ENCODE results near the gene SOX10.
A peak's percentile ranks its signal among the peaks of the same experiment; 100 is the strongest.

Gene SOX10

DNA sequence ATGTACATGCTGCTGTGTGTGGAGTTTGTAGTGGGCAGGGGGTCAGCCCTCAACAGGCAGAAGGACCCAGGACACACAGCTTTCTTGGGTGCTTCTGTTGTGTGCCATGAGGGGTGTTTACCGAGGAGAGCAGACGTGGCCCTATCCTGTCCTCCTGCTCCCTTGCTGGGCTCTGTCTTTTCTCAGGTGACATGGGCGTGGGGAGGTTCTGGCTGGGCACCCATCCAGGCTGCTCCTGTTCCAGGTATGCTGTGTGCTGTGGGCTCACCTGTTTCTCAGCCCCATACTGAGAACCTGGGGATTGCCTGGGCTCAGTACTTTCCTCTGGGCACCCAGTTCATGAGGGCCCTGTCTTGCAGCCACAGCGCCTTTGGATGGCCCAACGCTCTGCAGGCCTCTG lies 55.0 kb downstream of the SOX10 start:
- no peak for DNase-seq

DNA sequence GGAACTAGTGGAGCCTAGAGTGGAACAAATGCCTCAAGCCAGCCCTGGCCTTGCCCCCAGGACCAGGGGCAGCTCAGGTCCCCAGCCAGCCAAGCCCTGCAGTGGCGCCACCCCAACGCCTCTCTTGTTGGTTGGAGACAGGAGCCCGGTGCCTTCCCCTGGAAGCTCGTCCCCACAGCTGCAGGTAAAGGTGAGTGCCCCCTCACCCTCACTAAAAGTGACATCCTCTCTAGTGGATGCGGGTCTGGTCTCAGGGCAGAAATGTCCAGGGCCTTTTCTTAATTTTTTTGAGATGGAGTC lies 56.8 kb downstream of the SOX10 start:
- DNase-seq: no peak

DNA sequence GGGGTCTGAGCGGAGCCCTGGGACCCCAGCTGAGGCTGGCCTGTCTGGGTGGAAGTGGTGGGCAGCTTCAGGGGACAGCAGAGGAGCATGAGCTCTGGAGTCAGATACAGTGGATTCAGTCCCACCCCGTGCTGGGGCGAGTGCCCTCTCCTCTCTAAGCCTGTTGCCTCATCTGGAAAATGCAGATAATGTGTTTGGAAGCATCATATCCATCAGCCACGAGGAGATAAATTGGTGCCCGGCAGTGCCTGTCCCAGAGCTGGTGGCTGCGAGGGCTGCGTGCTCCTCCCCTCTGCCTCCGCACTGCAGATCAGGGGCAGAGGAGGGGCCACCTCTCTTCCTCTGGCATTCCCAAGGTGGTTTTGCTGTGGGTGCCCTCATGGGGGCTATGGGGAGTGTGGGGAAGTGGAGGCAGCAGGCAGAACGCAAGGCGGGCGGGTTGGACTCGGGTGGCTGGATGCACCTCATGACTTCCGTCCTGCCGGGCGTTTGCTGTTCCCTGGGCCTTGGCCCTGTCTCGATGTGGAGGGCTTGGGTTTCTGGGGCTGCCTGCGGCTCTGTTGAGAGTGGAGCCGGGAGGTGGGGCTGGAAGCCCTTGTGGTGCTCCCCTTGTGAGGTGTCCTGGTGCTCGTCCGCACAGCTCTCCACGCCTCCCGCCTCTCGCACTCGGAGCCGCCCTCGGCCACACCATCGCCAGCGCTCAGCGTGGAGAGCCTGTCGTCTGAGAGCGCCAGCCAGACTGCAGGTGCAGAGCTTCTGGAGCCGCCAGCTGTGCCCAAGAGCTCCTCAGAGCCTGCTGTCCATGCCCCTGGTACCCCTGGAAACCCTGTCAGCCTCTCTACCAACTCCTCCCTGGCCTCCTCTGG lies 57.4 kb downstream of the SOX10 start:
- peak; percentile 59 for DNase-seq

DNA sequence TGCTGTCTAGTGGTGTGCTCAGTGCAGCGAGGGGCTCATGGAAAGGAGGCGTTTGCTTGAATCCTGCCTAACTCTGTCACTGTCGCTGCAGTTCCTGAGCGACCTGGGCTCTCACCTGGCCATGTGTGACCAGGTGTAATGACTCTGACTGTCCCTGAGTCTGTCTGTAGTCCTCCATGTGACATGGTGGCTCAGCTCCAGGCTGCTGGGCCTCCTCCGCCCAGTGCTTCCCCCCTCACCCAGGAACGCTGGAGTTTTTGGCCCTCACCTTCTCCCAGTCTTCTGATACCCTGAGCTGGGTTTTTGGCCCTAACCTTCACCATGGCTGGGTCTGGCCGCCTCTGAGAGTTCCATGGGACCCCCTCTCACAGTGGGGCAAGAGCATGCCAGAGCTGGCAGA lies 58.0 kb downstream of the SOX10 start:
- no peak for DNase-seq

DNA sequence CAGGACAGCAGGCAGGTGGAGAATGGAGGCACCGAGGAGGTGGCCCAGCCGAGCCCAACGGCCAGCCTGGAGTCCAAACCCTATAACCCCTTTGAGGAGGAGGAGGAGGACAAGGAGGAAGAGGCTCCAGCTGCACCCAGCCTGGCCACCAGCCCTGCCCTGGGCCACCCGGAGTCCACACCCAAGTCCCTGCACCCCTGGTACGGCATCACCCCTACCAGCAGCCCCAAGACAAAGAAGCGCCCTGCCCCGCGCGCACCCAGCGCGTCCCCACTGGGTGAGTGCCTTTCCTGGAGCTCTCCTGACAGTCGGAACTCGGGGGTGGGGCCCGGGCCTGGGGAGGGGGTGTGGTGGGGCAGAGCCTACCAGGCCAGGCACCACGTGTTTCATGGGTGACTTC lies 58.6 kb downstream of the SOX10 start:
- no peak for DNase-seq

DNA sequence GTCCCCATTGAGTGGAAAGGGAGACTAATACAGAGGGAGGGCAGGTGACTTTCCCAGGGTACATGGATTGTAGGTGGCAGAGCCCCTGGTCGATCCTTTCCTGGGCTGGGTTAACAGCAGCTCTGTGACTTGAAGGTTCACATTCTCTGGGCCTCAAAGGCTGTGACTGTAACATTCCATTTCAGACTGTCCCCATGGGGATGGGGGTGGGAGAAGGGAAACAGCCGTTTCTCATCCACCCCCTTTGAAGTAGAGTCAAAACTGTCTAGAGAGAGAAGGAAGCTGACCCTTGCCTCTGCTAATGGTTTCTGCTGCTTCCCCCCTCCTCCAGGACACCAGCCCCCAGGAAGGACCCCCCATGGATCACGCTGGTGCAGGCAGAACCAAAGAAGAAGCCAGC lies 59.0 kb downstream of the SOX10 start:
- no peak for DNase-seq

DNA sequence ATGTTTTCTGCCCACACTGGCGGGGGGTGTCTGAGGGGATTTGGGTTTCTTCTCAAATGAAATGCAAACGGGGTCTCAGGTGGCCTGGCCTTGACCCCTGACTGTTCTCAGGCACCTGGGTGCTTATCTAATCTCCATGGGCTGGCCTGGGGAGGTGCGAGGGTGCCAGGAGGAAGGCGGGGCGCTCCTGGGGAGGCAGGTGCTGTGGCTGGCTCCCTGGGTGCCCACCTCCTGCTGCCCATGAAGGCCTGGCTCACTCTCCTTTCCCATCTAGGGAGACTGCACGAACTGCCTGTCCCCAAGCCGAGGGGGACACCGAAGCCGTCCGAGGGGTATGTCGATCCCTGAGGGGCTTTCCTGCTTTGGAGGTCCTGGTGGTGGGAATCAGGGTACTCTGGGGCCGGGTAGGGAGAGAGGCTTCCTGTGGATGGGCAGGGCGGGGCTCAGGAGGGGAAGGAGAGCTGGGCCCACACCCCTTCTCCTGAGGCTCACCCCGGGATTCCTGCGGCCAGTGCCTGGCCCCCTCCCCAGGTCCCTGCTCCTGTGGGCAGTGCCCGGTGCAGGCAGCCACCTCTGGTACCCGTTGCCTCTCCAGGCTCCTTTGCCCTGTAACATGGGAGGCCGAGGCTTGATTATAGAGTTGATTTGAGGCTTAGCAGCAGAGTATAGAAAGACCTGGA lies 59.8 kb downstream of the SOX10 start:
- DNase-seq: no peak

DNA sequence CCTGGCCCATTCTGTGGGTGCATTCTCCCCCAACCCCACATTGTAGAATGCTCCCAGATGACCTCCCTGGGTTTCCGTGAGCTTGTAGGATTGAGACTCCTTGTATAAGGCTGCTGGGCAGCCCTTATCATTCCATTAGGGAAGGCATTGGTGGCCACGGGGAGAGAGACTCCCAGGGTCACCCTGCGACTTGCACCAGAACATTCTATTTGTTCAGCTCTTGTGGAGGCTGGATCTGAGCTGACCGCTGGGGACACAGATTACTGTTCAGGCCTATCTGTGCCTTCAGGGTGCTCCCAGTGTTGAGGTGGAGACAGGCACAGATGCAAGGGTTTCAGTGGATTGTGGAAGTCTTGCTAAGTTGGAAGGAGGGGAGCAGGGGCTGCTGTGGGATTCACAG lies 60.4 kb downstream of the SOX10 start:
- DNase-seq: no peak
